GM21717 (cell line): ENCODE measurements around the gene ALG13.
A peak's percentile ranks its signal among the peaks of the same experiment; 100 is the strongest.
"Not testable (repeated sequence)": the region's sequence is repeated elsewhere in the genome, so short reads cannot be mapped to it uniquely, and the experiment has no call there.

Source experiments
- ATAC-seq: cut with Tn5 transposase; IDR thresholded peaks from one replicate; pipeline ENCODE4 v1.9.1; 2021; ENCODE audit warnings: mild to moderate bottlenecking, moderate library complexity; ENCODE audit not compliant: unreplicated experiment

The ALG13 gene

GRCh38 chrX:111680988-111681779, at the start of gene ALG13:
ALG13 (plus strand) TSS chrX:111681170; CDS start chrX:111681219, 49 bp downstream.
- ATAC-seq, result peak; percentile 99

DNA sequence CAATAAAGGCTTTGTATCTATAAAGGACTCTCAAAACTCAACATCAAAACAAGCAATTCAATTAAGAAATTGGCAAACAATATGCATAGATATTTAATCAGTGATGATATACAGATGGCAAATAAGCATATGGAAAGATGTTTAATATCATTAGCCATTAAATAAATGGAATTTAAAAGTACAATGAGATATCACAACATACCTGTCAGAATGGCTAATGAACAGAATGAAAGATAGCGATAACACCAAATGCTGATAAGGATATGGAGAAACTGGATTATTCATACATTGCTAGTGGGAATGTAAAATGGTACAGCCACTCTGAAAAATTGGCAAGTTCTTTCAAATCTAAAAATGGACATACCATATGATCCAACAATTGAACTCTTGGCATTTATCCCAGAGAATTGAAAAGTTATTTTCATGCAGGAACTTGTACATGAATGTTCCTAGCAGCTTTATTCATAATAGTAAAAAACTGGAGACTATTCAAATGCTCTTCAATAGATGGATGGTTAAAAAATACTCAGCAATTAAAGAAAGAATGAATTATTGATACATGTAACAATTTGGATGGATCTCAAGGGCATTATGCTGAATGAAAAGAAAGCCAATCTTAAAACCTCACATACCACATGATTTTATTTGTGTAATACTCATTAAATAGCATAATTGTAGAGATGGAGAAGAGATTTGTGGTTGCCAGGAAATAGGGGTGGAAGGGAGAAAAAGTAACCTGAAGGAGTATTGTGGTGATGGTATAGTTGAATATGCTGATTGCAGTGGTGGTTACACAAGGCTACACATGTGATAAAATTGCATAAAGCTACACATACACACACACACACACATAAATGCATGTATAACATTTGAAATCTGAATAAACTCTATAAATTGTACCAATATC, 45.9 kb upstream of the ALG13 start:
- ATAC-seq, result no peak

DNA sequence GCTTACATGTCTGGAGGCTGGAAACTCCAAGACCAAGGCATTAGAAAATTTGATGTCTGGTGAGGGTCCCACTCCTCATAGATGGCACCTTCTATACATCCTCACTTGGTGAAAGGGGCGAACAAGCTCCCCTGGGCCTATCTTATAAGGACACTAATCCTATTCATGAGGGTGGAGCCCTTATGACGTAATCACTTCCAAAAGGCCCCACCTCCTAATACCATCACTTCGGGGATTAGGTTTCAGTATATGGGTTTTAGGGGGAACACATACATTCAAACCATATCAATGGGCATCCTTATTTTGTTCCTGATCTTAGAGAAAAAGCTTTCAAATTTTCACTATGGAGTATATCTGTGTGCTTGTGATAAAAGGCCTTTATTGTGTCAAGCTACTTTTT, 39.0 kb upstream of the ALG13 start:
- no peak for ATAC-seq

DNA sequence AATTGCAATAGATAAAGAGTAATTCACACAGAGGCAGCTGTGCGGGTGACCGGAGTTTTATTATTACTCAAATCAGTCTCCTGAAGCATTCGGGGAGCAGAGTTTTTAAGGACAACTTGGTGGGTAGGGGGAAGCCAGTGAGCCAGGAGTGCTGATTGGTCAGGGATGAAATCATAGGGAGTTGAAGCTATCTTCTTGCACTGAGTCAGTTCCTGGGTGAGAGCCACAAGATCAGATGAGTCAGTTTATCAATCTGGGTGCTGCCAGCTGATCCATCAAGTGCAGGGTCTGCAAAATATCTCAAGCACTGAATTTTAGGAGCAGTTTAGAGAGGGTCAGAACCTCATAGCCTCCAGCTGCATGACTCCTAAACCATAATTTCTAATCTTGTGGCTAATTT, 35.8 kb upstream of the ALG13 start:
- not testable (repeated sequence) for ATAC-seq

DNA sequence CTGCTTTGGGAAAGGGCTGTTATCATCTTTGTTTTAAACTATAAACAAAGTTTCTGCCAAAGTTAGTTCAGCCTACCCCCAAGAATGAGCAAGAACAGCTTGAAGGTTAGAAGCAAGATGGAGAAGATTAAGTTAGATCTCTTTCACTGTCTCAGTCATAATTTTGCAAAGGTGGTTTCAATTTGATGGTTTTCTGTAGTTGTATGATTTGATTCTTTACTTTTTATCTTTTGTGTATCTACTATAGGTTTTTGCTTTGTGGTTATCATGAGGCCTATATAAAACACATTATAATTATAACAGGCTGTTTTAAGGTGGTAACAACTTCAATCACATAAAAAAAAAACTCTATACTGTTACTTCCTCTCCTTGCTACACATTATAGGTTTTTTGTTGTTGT, 35.4 kb upstream of the ALG13 start:
- no peak for ATAC-seq

- ATAC-seq, result no peak
Measured at GRCh38 chrX:111646515-111646914, 34.5 kb upstream of the ALG13 start.

GRCh38 chrX:111648802-111649201, 32.2 kb upstream of the ALG13 start:
- no peak for ATAC-seq

- no peak for ATAC-seq
Measured at GRCh38 chrX:111649638-111650037, 31.3 kb upstream of the ALG13 start.

GRCh38 chrX:111650845-111651244, 30.1 kb upstream of the ALG13 start:
- no peak for ATAC-seq

DNA sequence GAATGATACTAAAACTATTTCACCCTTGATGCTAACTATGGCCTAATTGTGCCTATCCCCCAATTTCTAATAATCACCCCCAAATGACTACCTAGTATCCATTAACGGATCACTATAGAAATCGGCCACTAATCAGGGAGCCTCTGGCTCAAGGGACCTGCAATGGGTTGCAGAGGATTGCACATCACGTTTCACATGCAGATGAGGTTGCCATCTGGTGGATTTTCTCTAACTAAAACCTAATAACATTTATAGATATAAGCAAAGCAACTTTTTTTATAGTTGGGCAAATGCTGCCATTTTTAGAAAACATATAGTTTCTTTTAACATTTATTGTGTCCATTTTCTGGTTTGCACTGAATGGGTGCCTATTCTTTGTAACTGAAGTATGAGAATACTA, 28.3 kb upstream of the ALG13 start:
- ATAC-seq, result no peak

DNA sequence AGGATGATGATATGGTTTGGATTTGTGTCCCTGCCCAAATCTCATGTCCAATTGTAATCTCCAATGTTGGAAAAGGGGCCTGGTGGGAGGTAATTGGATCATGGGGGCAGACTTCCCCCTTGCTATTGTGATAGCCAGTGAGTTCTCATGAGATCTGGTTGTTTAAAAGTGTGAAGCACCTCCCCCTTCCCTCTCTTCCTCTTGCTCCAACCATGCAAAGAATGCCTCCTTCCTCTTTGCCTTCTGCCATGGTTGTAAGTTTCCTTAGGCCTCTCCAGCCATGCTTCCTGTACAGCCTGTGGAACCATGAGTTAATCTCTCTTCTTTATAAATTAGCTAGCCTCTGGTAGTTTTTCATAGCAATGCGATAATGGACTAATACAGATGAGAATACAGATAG, 19.7 kb upstream of the ALG13 start:
- no peak for ATAC-seq

DNA sequence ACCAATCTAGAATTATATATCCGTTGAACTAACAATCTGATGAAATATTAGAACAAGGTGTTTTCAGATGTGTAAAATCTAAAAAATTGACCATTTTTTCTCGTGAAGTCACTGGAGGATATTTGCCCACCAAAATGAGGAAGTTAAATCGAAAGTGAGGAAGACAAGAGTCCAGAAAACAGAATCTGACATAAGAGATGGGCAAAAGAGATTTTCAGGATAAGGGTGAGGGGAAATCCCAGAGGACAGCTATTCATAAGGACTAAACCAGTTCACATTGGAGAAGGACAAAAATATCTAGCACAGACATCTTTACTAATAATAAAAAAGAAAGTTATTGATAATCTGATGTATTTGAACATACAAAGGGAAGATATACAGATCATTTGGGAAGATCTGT, 18.7 kb upstream of the ALG13 start:
- no peak for ATAC-seq

DNA sequence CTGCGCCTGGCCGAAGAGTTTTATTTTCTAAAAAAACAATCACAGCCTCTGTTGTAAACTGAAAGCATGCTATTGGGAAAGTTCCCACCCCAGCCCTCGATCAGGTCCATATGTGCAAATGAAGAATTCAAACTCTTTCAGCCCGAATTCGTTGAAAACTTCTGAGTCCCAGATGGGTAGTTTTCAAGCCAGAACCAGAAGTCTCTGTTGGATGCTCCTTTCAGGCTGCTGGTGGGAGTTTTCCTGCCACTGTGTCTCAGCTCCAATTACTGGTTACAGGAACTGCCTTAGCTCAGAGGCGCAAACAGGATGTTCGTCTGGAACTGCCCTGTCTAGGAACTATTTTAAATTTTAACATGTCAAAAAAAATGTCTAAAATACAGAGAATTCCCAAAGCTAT, 9.3 kb upstream of the ALG13 start:
- ATAC-seq, result no peak

DNA sequence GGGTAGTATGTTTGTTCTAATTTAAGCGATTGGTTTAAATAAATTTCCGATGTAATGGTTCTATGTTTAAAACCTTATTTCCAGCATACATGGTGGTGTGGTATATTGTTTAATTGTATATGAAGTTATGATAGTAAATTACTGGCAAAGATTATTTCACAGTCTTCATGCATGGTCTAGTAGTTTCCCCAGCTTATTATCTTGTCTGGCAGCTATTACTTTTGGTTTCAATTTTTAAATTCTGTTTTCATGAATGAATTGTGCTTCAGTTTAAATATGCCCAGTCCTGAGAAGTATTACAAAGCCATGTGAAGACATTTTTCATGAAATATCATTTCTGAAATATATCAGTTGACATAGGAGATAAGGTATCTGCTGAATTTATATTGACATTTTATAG, 6.3 kb downstream of the ALG13 start:
- ATAC-seq, result no peak

- ATAC-seq, result no peak
Measured at GRCh38 chrX:111695297-111695880, 14.4 kb downstream of the ALG13 start.

DNA sequence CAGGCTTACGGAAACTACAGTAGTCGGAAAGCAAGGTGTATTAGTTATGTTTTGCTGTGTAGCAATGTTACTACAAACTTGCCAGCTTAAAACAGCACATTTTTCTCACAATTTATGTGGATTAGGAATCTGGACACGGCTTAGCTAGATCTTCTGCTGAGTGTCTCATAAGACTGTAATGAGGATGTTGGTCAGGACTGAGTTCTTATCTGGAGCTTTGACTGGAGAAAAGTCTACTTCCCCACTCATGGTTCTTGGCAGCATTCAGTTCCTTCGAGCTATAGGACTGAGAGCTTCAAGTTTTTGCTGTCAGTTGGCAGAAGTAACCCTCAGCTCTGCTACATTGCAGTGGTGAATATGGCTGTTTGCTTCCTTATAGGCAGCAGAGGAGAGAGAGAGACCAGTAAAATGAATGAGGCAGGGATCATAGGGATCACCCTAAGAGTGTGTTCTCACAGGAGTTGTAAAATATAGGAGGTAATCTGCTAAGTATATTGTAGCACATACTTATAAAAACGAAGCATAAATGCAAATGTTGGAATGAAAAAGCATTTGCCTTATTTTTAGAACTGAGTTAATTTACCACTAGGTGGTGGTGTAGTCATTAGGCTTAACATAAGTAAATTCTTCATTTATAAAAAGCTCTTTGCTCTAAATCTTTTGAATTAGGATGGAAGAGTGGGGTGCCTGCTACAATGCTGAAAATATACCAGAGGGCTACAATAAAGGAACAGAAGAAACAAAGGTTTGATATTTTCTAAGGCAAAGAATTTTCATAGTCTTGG, 38.6 kb downstream of the ALG13 start:
- ATAC-seq, result no peak

GRCh38 chrX:111728096-111728495, 47.1 kb downstream of the ALG13 start:
- ATAC-seq, result no peak

DNA sequence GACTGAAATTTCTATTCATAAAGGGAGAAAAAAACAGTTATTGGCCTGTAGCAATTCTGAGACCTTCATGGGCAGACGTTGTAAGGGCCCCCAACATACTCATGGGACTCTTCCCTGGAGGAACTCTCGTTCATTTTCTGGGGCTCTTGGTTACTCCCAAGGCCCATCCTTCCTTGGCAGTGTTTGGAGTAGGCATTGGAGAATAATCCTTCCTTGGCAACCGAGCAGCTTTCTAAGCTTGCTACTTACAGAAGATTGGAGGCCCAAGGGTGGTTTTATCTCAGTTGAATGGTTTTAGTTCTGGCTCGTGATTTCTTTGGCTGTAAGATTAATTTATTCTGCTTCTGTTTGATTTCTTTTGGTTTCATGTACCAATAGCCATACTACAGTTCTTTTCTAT, 50.4 kb downstream of the ALG13 start:
- no peak for ATAC-seq

GRCh38 chrX:111736571-111736970, 55.6 kb downstream of the ALG13 start:
- no peak for ATAC-seq

GRCh38 chrX:111742018-111742417, 61.0 kb downstream of the ALG13 start:
- ATAC-seq, result no peak

DNA sequence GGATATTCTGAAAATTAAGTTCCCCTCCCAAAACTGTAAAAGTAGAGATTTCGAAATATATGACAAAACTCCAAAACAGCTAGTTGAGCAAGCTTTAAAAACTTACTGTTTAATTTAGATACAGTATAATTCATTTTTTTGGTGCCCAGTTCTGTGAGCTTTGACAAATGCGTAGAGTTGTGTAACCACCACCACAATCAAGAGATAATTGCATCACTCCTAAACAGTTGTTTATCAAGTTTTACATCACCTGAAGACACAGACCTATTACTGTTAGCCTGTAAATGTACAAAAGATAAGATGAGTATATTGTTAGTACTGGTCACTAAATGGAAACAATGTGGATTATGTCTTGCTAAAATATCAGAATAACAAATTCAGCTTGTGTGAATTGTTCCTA, 62.3 kb downstream of the ALG13 start:
- ATAC-seq, result no peak
